ENCODE results near the gene DDX49.

Gene DDX49

GRCh38 chr19:18878058-18878797, 41.3 kb upstream of the DDX49 start:
- no peak overlapping the region for H3K4me3 ChIP-seq (ENCODE audit: low read depth, low read length)
- no peak for DNase-seq (ENCODE audit: low read depth)
- no peak for TF ChIP-seq CTCF (IDR thresholded peaks at IDR 0.05; ENCODE audit: control insufficient read depth, extremely low read depth, insufficient read depth)

DNA sequence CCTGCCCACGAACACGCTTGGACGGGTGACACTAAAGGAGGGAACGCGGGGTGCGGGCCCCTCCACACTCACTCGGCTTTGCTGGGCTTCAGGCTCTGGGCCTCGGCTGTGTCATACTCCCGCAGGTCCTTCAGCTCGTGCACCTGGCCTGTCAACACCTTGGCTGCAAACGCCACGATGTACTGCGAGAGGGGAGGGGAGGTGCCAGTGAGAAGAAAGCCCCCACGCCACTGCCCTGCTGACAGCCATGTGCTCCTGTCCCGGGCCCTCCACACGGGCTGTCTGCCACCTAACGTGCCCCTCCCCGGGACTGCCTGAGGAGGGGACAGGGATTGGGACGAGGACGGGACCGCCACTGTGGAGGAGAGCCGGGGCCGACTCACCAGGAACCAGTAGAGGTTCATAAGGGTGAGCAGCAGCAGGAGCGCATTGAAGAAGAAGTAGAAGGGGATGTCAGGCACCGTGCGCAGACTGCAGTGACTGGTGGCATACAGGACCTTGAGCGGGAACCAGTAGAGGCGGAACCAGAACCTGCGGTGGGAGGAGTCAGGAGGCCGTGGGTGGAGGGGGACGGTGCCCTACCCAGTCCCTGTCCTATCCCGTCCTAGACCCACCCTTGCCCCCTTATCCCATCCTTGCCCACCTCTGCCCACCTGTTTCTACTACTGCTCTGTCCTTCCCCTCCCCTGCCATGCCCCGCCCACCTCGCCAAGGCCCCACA, 40.5 kb upstream of the DDX49 start:
- no peak overlapping the region for H3K4me3 ChIP-seq (ENCODE audit: low read depth, low read length)
- no peak for TF ChIP-seq CTCF (IDR thresholded peaks at IDR 0.05; ENCODE audit: control insufficient read depth, extremely low read depth, insufficient read depth)
- DNase-seq (ENCODE audit: low read depth), result no peak

DNA sequence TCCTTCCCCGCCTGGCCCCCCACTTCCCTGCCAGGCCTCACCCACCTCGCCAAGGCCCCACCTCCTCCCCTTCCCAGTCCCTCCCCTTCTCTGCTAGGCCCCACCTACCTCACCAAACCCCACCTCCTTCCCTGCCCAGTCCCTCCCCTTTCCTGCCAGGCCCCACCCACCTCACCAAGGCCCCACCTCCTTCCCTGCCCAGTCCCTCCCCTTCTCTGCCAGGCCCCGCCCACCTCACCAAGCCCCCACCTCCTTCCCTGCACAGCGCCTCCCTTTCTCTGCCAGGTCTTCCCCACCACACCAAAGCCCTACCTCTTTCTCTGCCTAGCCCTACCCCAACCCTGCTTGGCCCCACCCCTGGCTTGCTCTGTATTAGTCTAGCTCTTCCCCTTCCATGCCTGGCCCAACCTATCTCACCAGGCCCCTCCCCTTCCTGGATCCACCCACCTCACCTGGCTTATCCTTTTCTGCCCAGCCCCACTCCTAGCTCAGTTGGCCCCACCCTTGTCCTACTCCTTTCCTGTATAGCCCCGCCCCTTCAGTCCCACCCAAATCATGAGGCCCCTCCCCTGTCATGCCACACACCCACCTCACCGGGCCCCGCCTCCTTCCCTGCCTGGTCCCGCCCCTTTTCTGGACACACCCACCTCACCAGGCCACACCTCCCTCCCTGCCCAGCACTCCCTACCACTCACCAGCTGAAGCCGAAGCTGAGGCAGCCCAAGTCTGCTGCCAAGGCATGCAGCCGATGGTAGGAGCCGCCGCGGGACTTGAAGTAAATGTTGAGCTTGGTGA, 39.7 kb upstream of the DDX49 start:
- no peak overlapping the region for H3K4me3 ChIP-seq (ENCODE audit: low read depth, low read length)
- TF ChIP-seq CTCF (IDR thresholded peaks at IDR 0.05; ENCODE audit: control insufficient read depth, extremely low read depth, insufficient read depth), result no peak
- no peak for DNase-seq (ENCODE audit: low read depth)

- no peak for TF ChIP-seq CTCF (IDR thresholded peaks at IDR 0.05; ENCODE audit: control insufficient read depth, extremely low read depth, insufficient read depth)
- no peak for DNase-seq (ENCODE audit: low read depth)
- no peak overlapping the region for H3K4me3 ChIP-seq (ENCODE audit: low read depth, low read length)
These were observed 38.0 kb upstream of the DDX49 start for GRCh38 chr19:18881491-18881890.

GRCh38 chr19:18883526-18884304, 35.8 kb upstream of the DDX49 start:
- DNase-seq (ENCODE audit: low read depth), result no peak
- TF ChIP-seq CTCF (IDR thresholded peaks at IDR 0.05; ENCODE audit: control insufficient read depth, extremely low read depth, insufficient read depth), result no peak
- no peak overlapping the region for H3K4me3 ChIP-seq (ENCODE audit: low read depth, low read length)

- no peak for DNase-seq (ENCODE audit: low read depth)
- TF ChIP-seq CTCF (IDR thresholded peaks at IDR 0.05; ENCODE audit: control insufficient read depth, extremely low read depth, insufficient read depth), result no peak
- H3K4me3 ChIP-seq (ENCODE audit: low read depth, low read length), result no peak overlapping the region
These were observed 32.5 kb upstream of the DDX49 start for GRCh38 chr19:18886972-18887371.

Measured in LNCaP clone FGC (cell line).